NB4 (cell line): ENCODE data around the gene CHTF18.

Experiments used
- DNase-seq: peaks from one replicate; pipeline ENCODE4 v3.0.0; 2010; ENCODE audit warnings: low read depth
- H3K4me3 ChIP-seq: one replicate; pipeline ENCODE4 v1.5.1; 2011; ENCODE audit warnings: mild to moderate bottlenecking, low read depth, low read length, moderate library complexity
- CTCF ChIP-seq: IDR thresholded peaks from one replicate; pipeline ENCODE4 v1.5.1; 2012; ENCODE audit warnings: low read depth, low read length
- MYC ChIP-seq: IDR thresholded peaks from 2 replicates; pipeline ENCODE4 v1.6.1; 2011; ENCODE audit warnings: low read depth, low read length
- POLR2A ChIP-seq: IDR thresholded peaks from 2 replicates; pipeline ENCODE4 v1.6.1; 2011; ENCODE audit warnings: mild to moderate bottlenecking; ENCODE audit not compliant: insufficient read length; ENCODE audit errors: extremely low read depth
- TF ChIP-seq, protein P1 (sequence below): IDR thresholded peaks from 2 replicates; pipeline ENCODE4 v1.6.1; 2011; ENCODE audit warnings: low read depth, low read length

CHTF18 gene

DNA sequence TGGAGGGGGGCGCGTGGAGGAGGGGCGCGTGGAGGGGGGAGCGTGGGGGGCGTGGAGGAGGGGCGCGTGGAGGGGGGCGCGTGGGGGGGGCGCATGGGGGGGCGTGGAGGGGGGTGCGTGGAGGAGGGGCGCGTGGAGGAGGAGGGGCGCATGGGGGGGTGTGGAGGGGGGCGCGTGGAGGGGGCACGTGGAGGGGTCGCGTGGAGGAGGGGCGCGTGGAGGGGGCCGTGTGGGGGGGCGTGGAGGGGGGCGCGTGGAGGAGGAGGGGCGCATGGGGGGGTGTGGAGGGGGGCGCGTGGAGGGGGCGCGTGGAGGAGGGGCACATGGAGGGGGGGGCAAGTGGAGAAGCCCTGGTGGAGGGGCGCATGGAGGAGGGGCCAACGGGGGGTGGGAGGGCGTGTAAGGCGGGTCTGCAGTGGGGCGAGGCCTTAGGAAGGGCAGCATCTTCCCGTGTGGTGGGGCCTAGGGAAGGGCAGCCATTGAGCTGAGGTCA, 20.6 kb upstream of the CHTF18 start:
- H3K4me3 ChIP-seq = no peak overlapping the region
- TF ChIP-seq, protein P1, sequence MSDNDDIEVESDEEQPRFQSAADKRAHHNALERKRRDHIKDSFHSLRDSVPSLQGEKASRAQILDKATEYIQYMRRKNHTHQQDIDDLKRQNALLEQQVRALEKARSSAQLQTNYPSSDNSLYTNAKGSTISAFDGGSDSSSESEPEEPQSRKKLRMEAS = no peak
- TF ChIP-seq CTCF (no peak), POLR2A (no peak), MYC (no peak)
- DNase-seq = no peak

GRCh38 chr16:768428-768827, 20.0 kb upstream of the CHTF18 start:
- no peak for DNase-seq
- H3K4me3 ChIP-seq = no peak overlapping the region
- TF ChIP-seq, protein P1 = no peak
- TF ChIP-seq CTCF (no peak), MYC (no peak), POLR2A (no peak)

- TF ChIP-seq POLR2A = no peak
- DNase-seq = no peak
- no peak overlapping the region for H3K4me3 ChIP-seq
These were observed 19.1 kb upstream of the CHTF18 start for GRCh38 chr16:769184-769784.

DNA sequence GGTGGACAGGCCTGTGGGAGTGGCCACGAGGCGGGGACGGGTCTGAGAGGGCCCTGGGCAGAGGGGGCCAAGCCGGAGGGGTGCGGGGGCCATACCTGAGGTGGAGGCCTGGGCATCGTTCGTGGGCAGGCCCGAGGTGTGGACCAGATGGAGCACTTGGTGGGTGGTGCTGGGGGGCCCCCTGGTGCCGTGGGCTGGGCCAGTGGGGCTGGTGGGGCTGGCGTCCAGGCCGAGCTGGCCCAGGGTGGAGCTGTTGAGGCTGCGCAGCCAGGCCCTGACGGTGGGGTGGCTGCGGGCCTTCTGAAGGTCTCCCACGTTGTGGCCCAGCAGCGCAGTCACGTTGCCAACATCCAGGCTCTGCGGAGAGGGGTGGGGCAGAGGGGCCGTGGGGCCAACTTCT, 18.5 kb upstream of the CHTF18 start:
- no peak for DNase-seq
- TF ChIP-seq CTCF (no peak), MYC (no peak), POLR2A (no peak)
- TF ChIP-seq, protein P1 = no peak
- H3K4me3 ChIP-seq = no peak overlapping the region

DNA sequence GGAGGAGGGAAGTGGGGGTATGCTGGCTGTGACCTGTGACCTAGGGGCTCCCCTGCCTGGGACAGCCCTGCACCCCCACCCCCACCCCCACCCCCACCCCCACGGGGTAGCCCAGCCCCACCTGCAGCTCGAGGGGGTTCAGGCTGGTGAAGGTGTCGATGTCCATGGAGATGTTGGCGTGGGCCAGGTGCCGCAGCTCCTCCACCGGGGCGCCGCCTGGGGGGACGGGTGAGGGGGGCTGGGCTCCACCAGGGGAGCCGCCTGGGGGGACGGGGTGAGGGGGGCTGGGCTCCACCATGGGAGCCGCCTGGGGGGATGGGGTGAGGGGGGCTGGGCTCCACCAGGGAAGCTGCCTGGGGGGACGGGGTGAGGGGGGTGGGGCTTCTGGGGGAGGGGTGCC, 18.0 kb upstream of the CHTF18 start:
- TF ChIP-seq MYC = no peak
- TF ChIP-seq, protein P1 = no peak
- TF ChIP-seq CTCF = no peak
- no peak for TF ChIP-seq POLR2A
- no peak overlapping the region for H3K4me3 ChIP-seq
- no peak for DNase-seq

DNA sequence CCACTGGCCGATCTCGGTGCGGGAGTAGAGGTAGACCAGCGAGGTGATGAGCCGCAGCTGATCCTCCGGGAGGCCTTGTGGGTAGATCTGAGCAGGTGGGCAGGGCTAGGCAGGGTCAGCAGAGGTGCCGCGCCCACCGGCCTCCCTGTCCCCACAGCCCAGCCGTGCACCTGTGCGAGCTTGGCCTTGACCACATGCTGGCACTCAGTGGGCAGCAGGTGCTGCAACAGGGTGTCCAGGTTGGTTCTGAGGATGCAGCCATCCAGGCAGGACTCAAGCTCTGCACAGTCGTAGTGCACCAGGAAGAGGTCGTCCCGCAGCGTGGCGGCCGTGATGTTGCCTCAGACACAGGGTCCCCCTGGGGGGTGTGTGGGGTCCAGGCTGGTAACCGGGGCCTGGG, 15.5 kb upstream of the CHTF18 start:
- H3K4me3 ChIP-seq = no peak overlapping the region
- DNase-seq = no peak
- TF ChIP-seq CTCF (no peak), MYC (no peak)
